Testis (tissue), 2 donors: ENCODE results near the gene WDR76.

Source experiments
- POLR2A ChIP-seq: fragments of 450-650 bp; IDR thresholded peaks from one replicate; pipeline ENCODE4 v1.6.1; 2017; ENCODE audit warnings: antibody characterized with exemption, mild to moderate bottlenecking, moderate library complexity
- TF ChIP-seq, protein P1 (sequence below), 3 experiments: fragments of 450-650 bp in 2 of 3; fragments of 200-600 bp in 1 of 3; sonication (generic) in 1 of 3; IDR thresholded peaks; one replicate each; pipeline ENCODE4 v1.5.1; 2016 to 2019; ENCODE audit warnings: antibody characterized with exemption in 3 of 3, mild to moderate bottlenecking in 2 of 3, moderate library complexity in 1 of 3

DNA sequence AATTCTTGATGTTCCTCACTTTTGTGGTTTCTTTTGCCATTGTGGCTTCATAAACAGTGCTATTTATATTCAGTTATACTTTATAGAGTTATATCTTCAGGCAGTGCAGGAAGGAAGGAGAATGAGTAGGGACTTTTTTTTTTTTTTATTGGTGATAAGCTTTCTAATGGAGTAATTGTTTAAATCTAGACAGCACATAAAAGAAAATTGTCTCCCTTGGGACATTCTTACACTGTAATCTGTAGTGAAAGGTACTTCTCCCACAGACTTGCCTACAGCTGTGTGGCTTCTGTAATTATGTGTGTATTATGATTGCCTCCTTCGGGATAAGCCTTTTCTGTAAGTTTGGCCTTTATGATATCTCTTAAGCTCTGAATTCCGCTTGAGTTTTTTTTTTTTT lies 41.6 kb downstream of the WDR76 start:
- no peak for TF ChIP-seq POLR2A
- TF ChIP-seq, protein P1, sequence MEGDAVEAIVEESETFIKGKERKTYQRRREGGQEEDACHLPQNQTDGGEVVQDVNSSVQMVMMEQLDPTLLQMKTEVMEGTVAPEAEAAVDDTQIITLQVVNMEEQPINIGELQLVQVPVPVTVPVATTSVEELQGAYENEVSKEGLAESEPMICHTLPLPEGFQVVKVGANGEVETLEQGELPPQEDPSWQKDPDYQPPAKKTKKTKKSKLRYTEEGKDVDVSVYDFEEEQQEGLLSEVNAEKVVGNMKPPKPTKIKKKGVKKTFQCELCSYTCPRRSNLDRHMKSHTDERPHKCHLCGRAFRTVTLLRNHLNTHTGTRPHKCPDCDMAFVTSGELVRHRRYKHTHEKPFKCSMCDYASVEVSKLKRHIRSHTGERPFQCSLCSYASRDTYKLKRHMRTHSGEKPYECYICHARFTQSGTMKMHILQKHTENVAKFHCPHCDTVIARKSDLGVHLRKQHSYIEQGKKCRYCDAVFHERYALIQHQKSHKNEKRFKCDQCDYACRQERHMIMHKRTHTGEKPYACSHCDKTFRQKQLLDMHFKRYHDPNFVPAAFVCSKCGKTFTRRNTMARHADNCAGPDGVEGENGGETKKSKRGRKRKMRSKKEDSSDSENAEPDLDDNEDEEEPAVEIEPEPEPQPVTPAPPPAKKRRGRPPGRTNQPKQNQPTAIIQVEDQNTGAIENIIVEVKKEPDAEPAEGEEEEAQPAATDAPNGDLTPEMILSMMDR (IDR thresholded peaks at IDR 0.05) = no peak
